ENCODE results near the gene RBM47.

DNA sequence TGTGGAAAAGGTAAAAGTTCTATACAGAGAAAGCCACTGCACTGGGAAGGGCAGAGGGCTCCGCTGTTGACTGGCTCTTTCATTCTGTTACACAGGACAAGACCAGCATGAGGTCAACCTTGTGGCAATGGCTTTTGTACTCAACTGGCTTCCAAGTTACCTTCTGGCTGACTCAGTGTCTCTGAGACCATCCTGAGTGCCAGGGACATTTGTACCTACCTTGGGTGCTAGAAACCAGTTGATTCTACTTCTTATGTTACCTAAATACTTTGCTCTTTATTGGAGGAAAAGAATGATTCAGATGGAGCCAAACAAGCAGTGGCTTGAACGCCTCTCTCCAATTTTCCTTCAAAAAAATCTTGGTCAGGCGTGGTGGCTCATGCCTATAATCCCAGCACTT lies 123.2 kb downstream of the RBM47 start:
- TF ChIP-seq EP300 (IDR thresholded peaks at IDR 0.05; ENCODE audit: borderline replicate concordance in 1 of 2, control insufficient read depth in 1 of 2, low read depth in 2 of 2, low read length in 2 of 2): no peak
- TF ChIP-seq, protein P1, sequence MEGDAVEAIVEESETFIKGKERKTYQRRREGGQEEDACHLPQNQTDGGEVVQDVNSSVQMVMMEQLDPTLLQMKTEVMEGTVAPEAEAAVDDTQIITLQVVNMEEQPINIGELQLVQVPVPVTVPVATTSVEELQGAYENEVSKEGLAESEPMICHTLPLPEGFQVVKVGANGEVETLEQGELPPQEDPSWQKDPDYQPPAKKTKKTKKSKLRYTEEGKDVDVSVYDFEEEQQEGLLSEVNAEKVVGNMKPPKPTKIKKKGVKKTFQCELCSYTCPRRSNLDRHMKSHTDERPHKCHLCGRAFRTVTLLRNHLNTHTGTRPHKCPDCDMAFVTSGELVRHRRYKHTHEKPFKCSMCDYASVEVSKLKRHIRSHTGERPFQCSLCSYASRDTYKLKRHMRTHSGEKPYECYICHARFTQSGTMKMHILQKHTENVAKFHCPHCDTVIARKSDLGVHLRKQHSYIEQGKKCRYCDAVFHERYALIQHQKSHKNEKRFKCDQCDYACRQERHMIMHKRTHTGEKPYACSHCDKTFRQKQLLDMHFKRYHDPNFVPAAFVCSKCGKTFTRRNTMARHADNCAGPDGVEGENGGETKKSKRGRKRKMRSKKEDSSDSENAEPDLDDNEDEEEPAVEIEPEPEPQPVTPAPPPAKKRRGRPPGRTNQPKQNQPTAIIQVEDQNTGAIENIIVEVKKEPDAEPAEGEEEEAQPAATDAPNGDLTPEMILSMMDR (IDR thresholded peaks at IDR 0.05 in 2 of 3, conservative IDR thresholded peaks at IDR 0.05 in 1 of 3; ENCODE audit: control insufficient read depth in 2 of 3, extremely low read depth in 1 of 3, insufficient read depth in 1 of 3, low read depth in 3 of 3, low read length in 3 of 3): no peak
- no peak for TF ChIP-seq ATF3 (IDR thresholded peaks at IDR 0.05; ENCODE audit: borderline replicate concordance, extremely low read depth, low read depth, low read length)
- TF ChIP-seq SPI1 (IDR thresholded peaks at IDR 0.05; ENCODE audit: borderline replicate concordance, insufficient read depth, low read depth, low read length): no peak

All from GM12878 (cell line).